ENCODE measurements around the gene ANAPC5.

DNA sequence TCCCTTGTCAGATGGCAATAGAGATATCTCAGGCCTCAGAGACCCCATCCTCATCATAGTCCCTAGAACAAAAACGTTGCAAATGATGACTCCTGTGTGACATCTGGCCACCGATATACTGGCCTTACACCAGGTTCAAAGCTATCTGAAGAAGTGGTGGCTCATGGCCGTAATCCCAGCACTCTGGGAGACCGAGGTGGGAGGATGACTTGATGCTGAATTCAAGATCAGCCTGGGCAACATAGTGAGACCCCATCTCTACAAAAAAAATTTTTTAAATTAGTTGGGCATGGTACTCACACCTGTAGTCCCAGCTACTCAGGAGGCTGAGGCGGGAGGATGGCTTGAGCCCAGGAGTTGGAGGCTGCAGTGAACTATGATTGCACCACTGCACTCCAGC, 68.8 kb downstream of the ANAPC5 start:
- TF ChIP-seq PAX5 (IDR thresholded peaks at IDR 0.05; ENCODE audit: insufficient read depth, low read length, severe bottlenecking): no peak
- no peak for TF ChIP-seq POLR2AphosphoS5 (IDR thresholded peaks at IDR 0.05; ENCODE audit: low read depth, low read length)
- no peak for TF ChIP-seq POLR2A (IDR thresholded peaks at IDR 0.05; ENCODE audit: low read depth, low read length)

Measured in GM12891 (cell line).